Lower leg skin (tissue), 3 donors: ENCODE results near the gene GSTM1.

Source experiments
- CTCF ChIP-seq, 3 donors: fragments of 450-650 bp; IDR thresholded peaks; one replicate each; pipeline ENCODE4 v1.5.1; 2016; ENCODE audit warnings: antibody characterized with exemption in 3 of 3, mild to moderate bottlenecking in 3 of 3, moderate library complexity in 2 of 3
- POLR2A ChIP-seq, 2 donors: fragments of 450-650 bp; IDR thresholded peaks; one replicate each; pipeline ENCODE4 v1.6.1; 2016 to 2017; ENCODE audit warnings: antibody characterized with exemption in 2 of 2, mild to moderate bottlenecking in 1 of 2, moderate library complexity in 1 of 2

- TF ChIP-seq CTCF (IDR thresholded peaks at IDR 0.05): no peak
- TF ChIP-seq POLR2A (IDR thresholded peaks at IDR 0.05): no peak
Measured at GRCh38 chr1:109659145-109659544, 28.5 kb upstream of the GSTM1 start.
